ENCODE data around the gene TRIM9.
"Not testable (repeated sequence)": the region's sequence is repeated elsewhere in the genome, so short reads cannot be mapped to it uniquely, and the experiment has no call there.

Gene TRIM9

DNA sequence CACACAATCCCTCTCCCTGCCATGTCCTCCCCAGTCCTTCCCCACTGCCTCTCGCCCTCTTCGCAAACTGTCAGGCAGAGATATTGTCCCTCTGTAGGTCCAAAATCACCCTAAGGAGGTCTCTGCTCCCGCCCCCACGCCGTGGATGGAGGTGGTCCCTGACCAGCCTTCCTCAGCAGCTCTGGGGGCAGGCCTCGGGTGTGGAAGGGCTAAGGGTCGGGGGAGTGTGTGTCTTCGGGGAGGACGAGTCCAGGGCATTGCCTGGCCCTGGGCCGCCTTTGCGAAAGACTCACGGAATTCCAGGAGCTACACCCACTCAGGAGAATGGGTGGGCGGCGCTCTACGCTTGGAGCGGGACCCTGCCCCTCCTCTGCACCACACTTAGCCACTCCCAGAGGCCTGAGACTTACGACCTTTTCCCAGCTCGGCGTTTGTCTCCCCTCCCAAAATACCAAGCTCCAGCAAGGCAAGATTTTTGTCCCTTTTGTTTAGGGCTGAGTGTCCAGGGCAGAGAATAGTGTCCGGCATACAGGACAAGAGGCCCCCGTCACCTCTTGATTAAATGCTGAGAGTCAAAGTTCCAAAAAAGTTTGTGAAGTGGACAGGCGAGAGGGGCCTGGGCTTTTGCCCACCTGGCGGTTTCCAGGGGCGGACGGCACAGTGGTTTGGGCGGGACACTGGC, 151.5 kb downstream of the TRIM9 start:
- Histone ChIP-seq H3K4me2 (ENCODE audit: low read depth, low read length) (peak overlapping the region; percentile 77; the same call in 1 of the 2 replicates), H2AFZ (ENCODE audit: low read length) (0 out of 2 replicates have a peak overlapping the region, but pooled peaks have one; percentile 78), H4K20me1 (ENCODE audit: insufficient read depth, low read length) (no peaks in the 10 kb centered on the region), H3K9ac (ENCODE audit: low read length) (no peak overlapping the region), H3K9me3 (replicated peaks; ENCODE audit: insufficient read depth, low read length) (no peaks in the 10 kb centered on the region), H3K9me2 (replicated peaks; ENCODE audit: insufficient read depth, low read length) (no peaks in the 10 kb centered on the region), H3K79me2 (ENCODE audit: low read length) (no peaks in the 10 kb centered on the region), H3K36me3 (replicated peaks; ENCODE audit: insufficient read depth, low read length) (no peaks in the 10 kb centered on the region), H3F3A (ENCODE audit: insufficient read depth, low read length) (no peaks in the 10 kb centered on the region), H3K4me1 (ENCODE audit: low read length) (no peaks in the 10 kb centered on the region), H3K4me3 (ENCODE audit: low read length) (no peak overlapping the region), H3K27ac (ENCODE audit: low read length) (no peak overlapping the region), H3K27me3 (replicated peaks; ENCODE audit: insufficient read depth, low read length) (no peaks in the 10 kb centered on the region)
- TF ChIP-seq, protein P1, sequence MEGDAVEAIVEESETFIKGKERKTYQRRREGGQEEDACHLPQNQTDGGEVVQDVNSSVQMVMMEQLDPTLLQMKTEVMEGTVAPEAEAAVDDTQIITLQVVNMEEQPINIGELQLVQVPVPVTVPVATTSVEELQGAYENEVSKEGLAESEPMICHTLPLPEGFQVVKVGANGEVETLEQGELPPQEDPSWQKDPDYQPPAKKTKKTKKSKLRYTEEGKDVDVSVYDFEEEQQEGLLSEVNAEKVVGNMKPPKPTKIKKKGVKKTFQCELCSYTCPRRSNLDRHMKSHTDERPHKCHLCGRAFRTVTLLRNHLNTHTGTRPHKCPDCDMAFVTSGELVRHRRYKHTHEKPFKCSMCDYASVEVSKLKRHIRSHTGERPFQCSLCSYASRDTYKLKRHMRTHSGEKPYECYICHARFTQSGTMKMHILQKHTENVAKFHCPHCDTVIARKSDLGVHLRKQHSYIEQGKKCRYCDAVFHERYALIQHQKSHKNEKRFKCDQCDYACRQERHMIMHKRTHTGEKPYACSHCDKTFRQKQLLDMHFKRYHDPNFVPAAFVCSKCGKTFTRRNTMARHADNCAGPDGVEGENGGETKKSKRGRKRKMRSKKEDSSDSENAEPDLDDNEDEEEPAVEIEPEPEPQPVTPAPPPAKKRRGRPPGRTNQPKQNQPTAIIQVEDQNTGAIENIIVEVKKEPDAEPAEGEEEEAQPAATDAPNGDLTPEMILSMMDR (IDR thresholded peaks at IDR 0.05; ENCODE audit: low read length): no peak
- TF ChIP-seq EZH2 (optimal IDR thresholded peaks at IDR 0.05; ENCODE audit: low read depth, low read length) (no peak), EZH2phosphoT487 (IDR thresholded peaks at IDR 0.05; ENCODE audit: low read length) (no peak)
- DNase-seq: no peak

DNA sequence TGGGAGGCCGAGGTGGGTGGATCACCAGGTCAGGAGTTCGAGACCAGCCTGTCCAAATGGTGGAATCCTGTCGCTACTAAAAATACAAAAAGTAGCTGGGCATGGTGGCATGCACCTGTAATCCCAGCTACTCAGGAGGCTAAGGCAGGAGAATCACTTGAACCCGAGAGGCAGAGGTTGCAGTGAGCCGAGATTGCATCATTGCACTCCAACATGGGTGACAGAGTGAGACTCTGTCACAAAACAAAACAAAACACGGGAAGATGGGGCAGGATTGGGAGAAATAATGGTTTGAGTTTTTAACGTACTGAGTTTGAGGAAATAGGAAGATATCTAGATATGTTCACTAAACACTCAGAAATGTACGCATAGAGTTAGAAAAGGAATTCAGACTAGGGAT, 153.3 kb downstream of the TRIM9 start:
- not testable (repeated sequence) for H3K4me3 ChIP-seq (ENCODE audit: low read length); H2AFZ ChIP-seq (ENCODE audit: low read length); H4K20me1 ChIP-seq (ENCODE audit: insufficient read depth, low read length); H3K9me2 ChIP-seq (replicated peaks; ENCODE audit: insufficient read depth, low read length); H3K27me3 ChIP-seq (replicated peaks; ENCODE audit: insufficient read depth, low read length); DNase-seq; H3K79me2 ChIP-seq (ENCODE audit: low read length); H3K36me3 ChIP-seq (replicated peaks; ENCODE audit: insufficient read depth, low read length); H3K4me1 ChIP-seq (ENCODE audit: low read length); H3K4me2 ChIP-seq (ENCODE audit: low read depth, low read length); H3K9ac ChIP-seq (ENCODE audit: low read length); H3F3A ChIP-seq (ENCODE audit: insufficient read depth, low read length); H3K9me3 ChIP-seq (replicated peaks; ENCODE audit: insufficient read depth, low read length); H3K27ac ChIP-seq (ENCODE audit: low read length)

DNA sequence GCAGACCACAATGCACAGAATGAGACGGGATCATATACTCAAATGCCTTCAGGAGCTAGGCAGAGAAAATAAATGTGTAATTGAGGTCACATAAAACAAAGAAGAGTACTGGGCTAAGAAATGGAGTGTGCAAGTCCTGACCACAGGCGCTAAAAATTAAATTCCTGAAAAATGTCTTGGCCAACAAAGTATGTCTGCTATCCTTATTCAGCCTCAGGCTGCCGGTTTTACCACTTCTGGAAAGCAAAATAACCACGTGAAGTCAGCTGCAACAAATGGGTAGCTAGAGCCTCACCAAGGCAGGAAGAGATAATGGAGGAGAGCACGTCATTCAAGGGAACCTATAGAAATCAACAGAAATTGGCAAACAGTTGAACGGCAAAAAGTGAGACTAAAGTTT, 153.8 kb downstream of the TRIM9 start:
- H3F3A ChIP-seq (ENCODE audit: insufficient read depth, low read length): no peaks in the 10 kb centered on the region
- H3K9ac ChIP-seq (ENCODE audit: low read length): no peak overlapping the region
- no peaks in the 10 kb centered on the region for H3K4me1 ChIP-seq (ENCODE audit: low read length)
- H3K4me3 ChIP-seq (ENCODE audit: low read length): no peak overlapping the region
- H3K9me2 ChIP-seq (replicated peaks; ENCODE audit: insufficient read depth, low read length): no peaks in the 10 kb centered on the region
- H3K27ac ChIP-seq (ENCODE audit: low read length): no peak overlapping the region
- no peaks in the 10 kb centered on the region for H3K79me2 ChIP-seq (ENCODE audit: low read length)
- no peaks in the 10 kb centered on the region for H4K20me1 ChIP-seq (ENCODE audit: insufficient read depth, low read length)
- DNase-seq: no peak
- no peak overlapping the region for H2AFZ ChIP-seq (ENCODE audit: low read length)
- H3K4me2 ChIP-seq (ENCODE audit: low read depth, low read length): no peak overlapping the region
- H3K9me3 ChIP-seq (replicated peaks; ENCODE audit: insufficient read depth, low read length): no peaks in the 10 kb centered on the region
- no peak for TF ChIP-seq EZH2phosphoT487 (IDR thresholded peaks at IDR 0.05; ENCODE audit: low read length)
- TF ChIP-seq, protein P1 (IDR thresholded peaks at IDR 0.05; ENCODE audit: low read length): no peak
- no peak for TF ChIP-seq EZH2 (optimal IDR thresholded peaks at IDR 0.05; ENCODE audit: low read depth, low read length)
- H3K27me3 ChIP-seq (replicated peaks; ENCODE audit: insufficient read depth, low read length): no peaks in the 10 kb centered on the region
- no peaks in the 10 kb centered on the region for H3K36me3 ChIP-seq (replicated peaks; ENCODE audit: insufficient read depth, low read length)

DNA sequence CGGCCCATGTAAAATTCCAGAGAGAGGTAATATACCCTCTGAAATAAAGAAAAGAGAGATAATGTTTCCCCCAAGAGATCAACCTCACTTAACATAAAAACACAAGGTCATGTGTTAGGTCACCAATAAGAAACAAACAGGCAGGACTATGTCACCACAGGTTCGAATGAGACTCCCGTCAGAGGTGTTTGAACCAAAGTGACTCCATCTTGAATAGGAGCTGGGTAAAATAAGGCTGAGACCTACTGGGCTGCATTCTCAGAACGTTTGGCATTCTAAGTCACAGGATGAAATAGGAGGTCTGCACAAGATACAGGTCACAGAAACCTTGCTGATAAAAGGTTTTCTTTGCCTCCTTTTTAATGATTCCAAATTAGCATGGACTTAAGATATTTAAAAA, 157.1 kb downstream of the TRIM9 start:
- H2AFZ ChIP-seq (ENCODE audit: low read length): no peak overlapping the region
- H3K9me2 ChIP-seq (replicated peaks; ENCODE audit: insufficient read depth, low read length): no peaks in the 10 kb centered on the region
- H3K9ac ChIP-seq (ENCODE audit: low read length): no peak overlapping the region
- no peaks in the 10 kb centered on the region for H3K79me2 ChIP-seq (ENCODE audit: low read length)
- no peaks in the 10 kb centered on the region for H3K36me3 ChIP-seq (replicated peaks; ENCODE audit: insufficient read depth, low read length)
- no peak overlapping the region for H3K27ac ChIP-seq (ENCODE audit: low read length)
- H3K4me2 ChIP-seq (ENCODE audit: low read depth, low read length): no peak overlapping the region
- no peaks in the 10 kb centered on the region for H3K9me3 ChIP-seq (replicated peaks; ENCODE audit: insufficient read depth, low read length)
- no peaks in the 10 kb centered on the region for H3K4me1 ChIP-seq (ENCODE audit: low read length)
- no peak for DNase-seq
- no peaks in the 10 kb centered on the region for H3K27me3 ChIP-seq (replicated peaks; ENCODE audit: insufficient read depth, low read length)
- H3F3A ChIP-seq (ENCODE audit: insufficient read depth, low read length): no peaks in the 10 kb centered on the region
- TF ChIP-seq EZH2 (optimal IDR thresholded peaks at IDR 0.05; ENCODE audit: low read depth, low read length) (no peak), EZH2phosphoT487 (IDR thresholded peaks at IDR 0.05; ENCODE audit: low read length) (no peak)
- TF ChIP-seq, protein P1 (IDR thresholded peaks at IDR 0.05; ENCODE audit: low read length): no peak
- H3K4me3 ChIP-seq (ENCODE audit: low read length): no peak overlapping the region
- no peaks in the 10 kb centered on the region for H4K20me1 ChIP-seq (ENCODE audit: insufficient read depth, low read length)
